Suprapubic skin (tissue), 4 donors: Measurements from ENCODE around the gene APRT.

Experiments
- CTCF ChIP-seq, 2 donors: fragments of 200-600 bp in 1 of 2; fragments of 450-650 bp in 1 of 2; sonication (generic) in 1 of 2; IDR thresholded peaks; one replicate each; pipeline ENCODE4 v1.5.1; 2016 to 2019; ENCODE audit warnings: antibody characterized with exemption in 2 of 2, mild to moderate bottlenecking in 1 of 2, moderate library complexity in 1 of 2
- EP300 ChIP-seq: sonication (generic); formaldehyde crosslinking; IDR thresholded peaks from one replicate; pipeline ENCODE4 v1.6.1; 2017; ENCODE audit warnings: antibody characterized with exemption
- POLR2A ChIP-seq, 2 donors: fragments of 450-650 bp; IDR thresholded peaks; one replicate each; pipeline ENCODE4 v1.6.1; 2017; ENCODE audit warnings: antibody characterized with exemption in 2 of 2, mild to moderate bottlenecking in 2 of 2, moderate library complexity in 2 of 2
- POLR2AphosphoS5 ChIP-seq, 3 donors: sonication (generic); formaldehyde crosslinking; IDR thresholded peaks; one replicate each; pipeline ENCODE4 v1.6.1; 2017; ENCODE audit warnings: antibody characterized with exemption in 3 of 3

DNA sequence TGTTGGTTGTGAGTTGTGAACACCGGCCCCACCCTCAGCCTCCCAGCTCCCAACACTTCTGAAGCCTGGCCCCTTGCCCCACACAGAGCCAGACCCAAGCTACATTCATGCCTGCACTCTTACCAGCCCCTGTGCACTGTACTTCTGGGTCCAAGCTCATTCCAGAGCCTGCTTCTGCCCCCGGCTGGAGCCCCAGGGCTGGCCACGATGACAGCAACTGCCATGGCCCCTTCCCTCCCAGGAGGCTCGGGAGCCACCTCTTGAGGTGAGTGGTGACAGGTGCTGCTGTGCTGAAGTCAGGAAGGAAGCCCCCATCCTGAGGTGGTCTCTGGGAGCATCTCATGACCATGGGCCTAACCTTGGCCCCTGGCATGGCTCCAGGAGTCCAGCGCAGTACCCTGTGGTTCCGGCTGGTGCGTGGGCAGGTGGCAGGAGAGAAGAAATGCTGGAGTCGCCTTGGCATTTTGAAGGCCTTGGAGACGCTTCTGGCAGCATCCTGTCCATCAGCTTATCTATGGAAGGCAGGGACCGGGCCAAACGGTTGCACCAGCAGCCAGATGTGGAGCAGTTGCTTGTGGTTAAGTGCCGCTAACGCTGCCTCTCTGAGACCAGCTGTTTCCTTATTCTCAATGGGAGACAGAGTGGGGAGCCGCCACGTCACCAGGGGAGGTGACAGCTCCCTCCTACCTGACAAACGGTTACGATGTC lies 12.0 kb downstream of the APRT start:
- TF ChIP-seq CTCF (IDR thresholded peaks at IDR 0.05) (no peak), POLR2A (IDR thresholded peaks at IDR 0.05) (no peak), POLR2AphosphoS5 (IDR thresholded peaks at IDR 0.05) (no peak), EP300 (no peak)
